MG63 (cell line): ENCODE data around the gene PGAM2. TPM values are rescaled to one million over a fixed set of nuclear protein-coding genes. Genes with fewer than 3 reads are reported as not detected.

ENCODE experiments used
- DNase-seq: peaks from one replicate; pipeline ENCODE4 v3.0.0-alpha.2; 2020
- H3K27me3 ChIP-seq: fragments of 250-450 bp; sonication (Bioruptor Pico); 2 replicates; pipeline ENCODE4 v1.5.1; 2020; ENCODE audit warnings: mild to moderate bottlenecking, moderate library complexity
- H3K36me3 ChIP-seq: fragments of 250-450 bp; sonication (Bioruptor Pico); 2 replicates; pipeline ENCODE4 v1.5.1; 2020; ENCODE audit warnings: mild to moderate bottlenecking, moderate library complexity
- H3K4me3 ChIP-seq: fragments of 250-450 bp; sonication (Bioruptor Pico); 2 replicates; pipeline ENCODE4 v1.5.1; 2020; ENCODE audit warnings: mild to moderate bottlenecking, moderate library complexity
- H3K9me3 ChIP-seq: fragments of 250-450 bp; sonication (Bioruptor Pico); 2 replicates; pipeline ENCODE4 v1.5.1; 2020; ENCODE audit warnings: mild to moderate bottlenecking, moderate library complexity
- total RNA-seq: library from RNA; depleted of rRNA; stranded (reverse); fragments of >200 nt; shearing (Covaris generic); gene quantifications from 2 replicates; pipeline ENCODE4 v1.2.3, GENCODE V29; 2014; ENCODE audit warnings: low replicate concordance

PGAM2 gene
- total RNA-seq, 1 experiment from 2014 or later, result not detected

GRCh38 chr7:44076101-44076895, 10.9 kb upstream of the PGAM2 start:
- Histone ChIP-seq H3K27me3 (no peaks in the 10 kb centered on the region), H3K4me3 (no peak overlapping the region), H3K36me3 (peaks cover 35% of the 10 kb centered on the region), H3K9me3 (no peaks in the 10 kb centered on the region)
- DNase-seq, result no peak

- DNase-seq, result no peak
- no peaks in the 10 kb centered on the region for H3K27me3 ChIP-seq
- H3K36me3 ChIP-seq, result peaks cover 27% of the 10 kb centered on the region
- no peak overlapping the region for H3K4me3 ChIP-seq
- no peaks in the 10 kb centered on the region for H3K9me3 ChIP-seq
These were observed 10.1 kb upstream of the PGAM2 start for GRCh38 chr7:44075296-44076075.

GRCh38 chr7:44074349-44074695, 9.0 kb upstream of the PGAM2 start:
- no peak for DNase-seq
- H3K36me3 ChIP-seq, result peaks cover 27% of the 10 kb centered on the region
- no peaks in the 10 kb centered on the region for H3K9me3 ChIP-seq
- no peaks in the 10 kb centered on the region for H3K27me3 ChIP-seq
- H3K4me3 ChIP-seq, result no peak overlapping the region

GRCh38 chr7:44073664-44074348, 8.4 kb upstream of the PGAM2 start:
- no peaks in the 10 kb centered on the region for H3K27me3 ChIP-seq
- H3K4me3 ChIP-seq, result no peak overlapping the region
- DNase-seq, result no peak
- H3K36me3 ChIP-seq, result peaks cover 23% of the 10 kb centered on the region
- H3K9me3 ChIP-seq, result no peaks in the 10 kb centered on the region

- peaks cover 11% of the 10 kb centered on the region for H3K36me3 ChIP-seq
- no peak overlapping the region for H3K4me3 ChIP-seq
- no peaks in the 10 kb centered on the region for H3K27me3 ChIP-seq
- no peaks in the 10 kb centered on the region for H3K9me3 ChIP-seq
- peak; percentile 90 for DNase-seq
These were observed 7.2 kb upstream of the PGAM2 start for GRCh38 chr7:44072364-44073231.

GRCh38 chr7:44071726-44072363, 6.5 kb upstream of the PGAM2 start:
- no peaks in the 10 kb centered on the region for H3K27me3 ChIP-seq
- no peak overlapping the region for H3K4me3 ChIP-seq
- H3K9me3 ChIP-seq, result no peaks in the 10 kb centered on the region
- no peak for DNase-seq
- H3K36me3 ChIP-seq, result peaks cover 10% of the 10 kb centered on the region

GRCh38 chr7:44068054-44068453, 2.7 kb upstream of the PGAM2 start:
- no peaks in the 10 kb centered on the region for H3K9me3 ChIP-seq
- no peaks in the 10 kb centered on the region for H3K27me3 ChIP-seq
- no peaks in the 10 kb centered on the region; the same call in none of the 2 replicates for H3K36me3 ChIP-seq
- H3K4me3 ChIP-seq, result no peak overlapping the region
- no peak for DNase-seq

- no peaks in the 10 kb centered on the region for H3K9me3 ChIP-seq
- no peak for DNase-seq
- H3K27me3 ChIP-seq, result no peaks in the 10 kb centered on the region
- H3K36me3 ChIP-seq, result no peaks in the 10 kb centered on the region; the same call in none of the 2 replicates
- H3K4me3 ChIP-seq, result no peak overlapping the region
These were observed 1.9 kb upstream of the PGAM2 start for GRCh38 chr7:44067064-44067951.

GRCh38 chr7:44066494-44067063, 1.2 kb upstream of the PGAM2 start:
- no peak for DNase-seq
- no peaks in the 10 kb centered on the region for H3K9me3 ChIP-seq
- H3K36me3 ChIP-seq, result no peaks in the 10 kb centered on the region; the same call in none of the 2 replicates
- H3K4me3 ChIP-seq, result no peak overlapping the region
- H3K27me3 ChIP-seq, result no peaks in the 10 kb centered on the region

- no peak for DNase-seq
- Histone ChIP-seq H3K4me3 (no peak overlapping the region), H3K36me3 (peaks cover 2% of the 10 kb centered on the region), H3K9me3 (no peaks in the 10 kb centered on the region), H3K27me3 (no peaks in the 10 kb centered on the region)
These were observed 719 bp upstream of the PGAM2 start for GRCh38 chr7:44066111-44066460.

- DNase-seq, result no peak
- Histone ChIP-seq H3K27me3 (no peaks in the 10 kb centered on the region), H3K36me3 (peaks cover 5% of the 10 kb centered on the region), H3K4me3 (no peak overlapping the region), H3K9me3 (no peaks in the 10 kb centered on the region)
These were observed 456 bp downstream of the PGAM2 start for GRCh38 chr7:44064791-44065430.

- Histone ChIP-seq H3K4me3 (no peak overlapping the region), H3K9me3 (no peaks in the 10 kb centered on the region), H3K36me3 (peaks cover 9% of the 10 kb centered on the region), H3K27me3 (no peaks in the 10 kb centered on the region)
- no peak for DNase-seq
These were observed 1.3 kb downstream of the PGAM2 start for GRCh38 chr7:44063894-44064651.

GRCh38 chr7:44063547-44063893, 1.8 kb downstream of the PGAM2 start:
- H3K36me3 ChIP-seq, result peaks cover 14% of the 10 kb centered on the region
- H3K9me3 ChIP-seq, result no peaks in the 10 kb centered on the region
- H3K4me3 ChIP-seq, result no peak overlapping the region
- no peaks in the 10 kb centered on the region for H3K27me3 ChIP-seq
- no peak for DNase-seq

GRCh38 chr7:44062903-44063295, 2.5 kb downstream of the PGAM2 start:
- Histone ChIP-seq H3K36me3 (peaks cover 19% of the 10 kb centered on the region), H3K9me3 (no peaks in the 10 kb centered on the region), H3K4me3 (no peak overlapping the region), H3K27me3 (no peaks in the 10 kb centered on the region)
- no peak for DNase-seq
